GM20000 (cell line): ENCODE results near the gene OSBPL6.
"Not testable (repeated sequence)": the region's sequence is repeated elsewhere in the genome, so short reads cannot be mapped to it uniquely, and the experiment has no call there.

Experiments used
- DNase-seq: peaks from one replicate; pipeline ENCODE4 v3.0.0; 2012; ENCODE audit warnings: low spot score
- CTCF ChIP-seq: IDR thresholded peaks from 2 replicates; pipeline ENCODE4 v1.5.1; 2012; ENCODE audit warnings: mild to moderate bottlenecking, control low read depth; ENCODE audit errors: extremely low read depth, missing control alignments

OSBPL6 gene

GRCh38 chr2:178420463-178420999 is 226.2 kb downstream of the OSBPL6 start:
- no peak for TF ChIP-seq CTCF
- DNase-seq, result no peak

DNA sequence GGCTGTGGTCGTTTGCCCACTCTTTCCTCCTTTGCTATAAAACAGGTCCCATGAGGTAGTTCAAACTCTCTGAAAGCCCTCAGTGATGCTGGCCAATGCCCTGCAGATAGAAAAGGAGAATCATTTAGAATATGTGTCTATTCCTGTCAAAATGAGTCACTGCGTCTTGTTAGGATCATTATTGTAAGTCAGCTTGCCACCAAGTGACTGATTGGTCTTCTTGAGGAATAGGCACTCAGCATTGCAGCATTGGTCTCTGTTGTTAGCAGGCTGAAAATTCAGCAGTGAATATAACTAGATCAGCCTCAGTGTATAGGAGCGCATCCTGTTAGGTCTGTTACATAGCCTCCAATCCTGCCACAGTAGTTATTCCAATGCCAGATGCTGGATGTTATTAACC is 227.8 kb downstream of the OSBPL6 start:
- no peak for TF ChIP-seq CTCF
- DNase-seq, result no peak

GRCh38 chr2:178423746-178424145 is 229.4 kb downstream of the OSBPL6 start:
- DNase-seq, result not testable (repeated sequence)

DNA sequence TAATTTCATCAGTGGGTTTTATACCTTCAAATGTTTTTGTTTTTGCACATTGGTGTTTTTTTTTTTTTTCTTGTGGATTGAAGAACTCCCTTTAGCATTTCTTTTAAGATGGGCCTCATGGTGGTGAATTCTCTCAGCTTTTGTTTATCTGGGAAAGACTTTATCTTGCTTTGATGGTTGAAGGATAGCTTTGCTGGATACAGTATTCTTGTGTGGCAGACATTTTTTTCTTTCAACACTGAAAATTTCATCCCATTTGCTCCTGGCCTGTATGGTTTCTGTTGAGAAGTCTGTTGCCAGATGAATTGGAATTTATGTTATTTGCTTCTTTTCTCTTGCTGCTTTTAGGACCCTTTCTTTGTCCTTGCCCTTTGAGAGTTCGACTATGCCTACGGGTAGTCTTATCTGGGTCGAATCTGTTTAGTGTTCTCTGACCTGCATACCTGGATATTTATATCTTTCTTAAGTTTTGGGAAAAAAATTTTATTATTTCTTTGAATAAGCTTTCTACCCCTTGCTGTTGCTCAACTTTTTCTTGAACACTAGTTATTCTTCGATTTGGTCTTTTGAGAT is 231.0 kb downstream of the OSBPL6 start:
- no peak for DNase-seq
- TF ChIP-seq CTCF, result no peak

DNA sequence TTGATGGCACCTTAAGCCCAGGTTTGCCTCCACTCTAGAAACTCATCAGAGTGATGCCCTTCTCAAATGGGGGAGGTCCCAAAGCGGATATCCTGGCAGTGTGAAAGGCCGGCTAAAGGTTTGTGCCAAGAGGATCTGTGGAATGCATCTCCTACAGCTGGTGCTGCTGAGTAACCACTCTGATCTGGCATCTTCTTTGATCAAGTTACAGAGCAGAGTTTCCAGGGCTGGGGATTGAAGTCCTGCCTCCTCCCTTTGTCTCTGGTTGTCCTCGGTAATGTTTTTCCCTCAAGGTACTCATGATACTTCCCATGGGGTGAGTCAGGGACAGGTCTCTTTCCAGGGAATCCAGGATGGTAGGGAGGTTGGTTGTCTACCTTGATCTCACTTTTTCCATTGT is 232.1 kb downstream of the OSBPL6 start:
- no peak for TF ChIP-seq CTCF
- no peak for DNase-seq

DNA sequence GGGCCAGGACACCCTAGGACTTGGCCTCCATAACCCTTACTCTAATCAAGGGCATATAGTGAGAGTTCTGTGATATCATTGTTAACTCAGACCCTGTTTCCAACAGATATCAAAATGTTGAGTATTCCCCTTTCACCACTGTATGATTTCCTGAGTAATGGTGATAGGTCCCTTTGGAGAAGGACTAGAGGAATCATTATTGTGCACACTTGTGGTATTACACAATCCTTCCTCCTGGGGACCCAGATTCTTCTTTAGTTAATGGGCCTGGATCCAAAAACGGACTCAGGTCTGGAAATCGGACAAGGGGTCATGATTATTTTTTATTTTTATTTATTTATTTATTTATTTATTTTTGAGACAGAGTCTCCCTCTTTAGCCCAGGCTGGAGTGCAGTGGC is 233.1 kb downstream of the OSBPL6 start:
- no peak for DNase-seq
- TF ChIP-seq CTCF, result no peak

- DNase-seq, result no peak
- no peak for TF ChIP-seq CTCF
Observed at GRCh38 chr2:178428396-178428806, 234.1 kb downstream of the OSBPL6 start.

GRCh38 chr2:178429336-178429735 is 235.0 kb downstream of the OSBPL6 start:
- no peak for DNase-seq
- TF ChIP-seq CTCF, result no peak
